ENCODE measurements around the gene CADM1.
A peak's percentile ranks its signal among the peaks of the same experiment; 100 is the strongest.

The CADM1 gene

DNA sequence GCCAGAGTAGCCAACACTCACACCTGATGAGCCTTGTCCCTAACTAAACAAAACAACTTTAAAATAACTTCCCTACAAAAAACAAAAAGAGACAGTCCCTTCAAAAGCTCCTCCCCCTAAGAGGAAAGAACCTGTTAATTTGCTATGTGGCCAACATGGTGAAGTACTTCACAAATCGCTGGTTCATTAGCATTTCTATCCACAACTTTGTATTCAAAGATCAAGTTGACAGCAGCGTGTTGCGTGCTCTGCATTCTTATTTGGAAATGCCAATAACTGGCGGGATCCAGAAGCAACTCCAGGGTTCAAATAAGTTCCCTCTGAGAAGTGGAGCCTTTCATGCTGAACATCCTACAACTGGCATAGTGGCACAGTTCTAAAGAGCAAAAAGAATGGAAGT, 48.6 kb downstream of the CADM1 start:
- Histone ChIP-seq H4K20me1 (ENCODE audit: insufficient read depth, low read length) (no peaks in the 10 kb centered on the region), H3K9me2 (replicated peaks; ENCODE audit: insufficient read depth, low read length) (no peaks in the 10 kb centered on the region), H3K9me3 (replicated peaks; ENCODE audit: insufficient read depth, low read length) (no peaks in the 10 kb centered on the region), H3K9ac (ENCODE audit: low read length) (no peak overlapping the region), H3F3A (ENCODE audit: insufficient read depth, low read length) (no peaks in the 10 kb centered on the region), H3K36me3 (replicated peaks; ENCODE audit: insufficient read depth, low read length) (no peaks in the 10 kb centered on the region), H3K4me2 (ENCODE audit: low read depth, low read length) (no peak overlapping the region), H3K79me2 (ENCODE audit: low read length) (peaks cover 97% of the 10 kb centered on the region), H3K4me3 (ENCODE audit: low read length) (no peak overlapping the region), H3K4me1 (ENCODE audit: low read length) (peaks cover 24% of the 10 kb centered on the region), H2AFZ (ENCODE audit: low read length) (no peak overlapping the region), H3K27ac (ENCODE audit: low read length) (no peak overlapping the region), H3K27me3 (replicated peaks; ENCODE audit: insufficient read depth, low read length) (no peaks in the 10 kb centered on the region)
- DNase-seq = no peak
- TF ChIP-seq CTCF (IDR thresholded peaks at IDR 0.05; ENCODE audit: low read length) = no peak

DNA sequence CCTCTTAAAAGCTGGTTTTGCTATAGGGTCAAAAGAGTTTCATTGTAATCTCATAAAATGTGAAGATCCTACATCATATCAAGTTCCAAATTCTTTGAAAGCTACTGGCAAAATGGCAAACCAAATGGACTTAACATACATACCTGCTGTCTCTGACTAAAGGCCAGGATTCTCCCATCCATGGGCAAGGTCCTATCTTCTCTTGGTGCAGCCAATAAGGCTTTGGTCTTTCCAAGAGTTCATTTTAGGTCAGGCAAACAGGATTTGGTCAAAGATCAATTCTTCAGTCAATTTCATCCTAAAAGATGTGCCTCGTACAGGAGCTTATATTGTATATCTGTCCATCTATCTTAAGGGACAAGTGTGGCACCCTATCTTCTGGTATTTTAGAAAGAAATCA, 49.7 kb downstream of the CADM1 start:
- Histone ChIP-seq H3K27ac (ENCODE audit: low read length) (peak overlapping the region; percentile 38; the same call in 1 of the 2 replicates), H3F3A (ENCODE audit: insufficient read depth, low read length) (no peaks in the 10 kb centered on the region), H3K9ac (ENCODE audit: low read length) (no peak overlapping the region), H3K4me2 (ENCODE audit: low read depth, low read length) (peak overlapping the region; percentile 47), H3K4me1 (ENCODE audit: low read length) (peaks cover 28% of the 10 kb centered on the region), H4K20me1 (ENCODE audit: insufficient read depth, low read length) (no peaks in the 10 kb centered on the region), H3K9me3 (replicated peaks; ENCODE audit: insufficient read depth, low read length) (no peaks in the 10 kb centered on the region), H3K36me3 (replicated peaks; ENCODE audit: insufficient read depth, low read length) (no peaks in the 10 kb centered on the region), H3K79me2 (ENCODE audit: low read length) (peaks cover 97% of the 10 kb centered on the region), H3K9me2 (replicated peaks; ENCODE audit: insufficient read depth, low read length) (no peaks in the 10 kb centered on the region), H2AFZ (ENCODE audit: low read length) (no peak overlapping the region), H3K4me3 (ENCODE audit: low read length) (no peak overlapping the region; the same call in 1 of the 2 replicates), H3K27me3 (replicated peaks; ENCODE audit: insufficient read depth, low read length) (no peaks in the 10 kb centered on the region)
- no peak for TF ChIP-seq CTCF (IDR thresholded peaks at IDR 0.05; ENCODE audit: low read length)
- TF ChIP-seq EZH2 (optimal IDR thresholded peaks at IDR 0.05; ENCODE audit: low read depth, low read length) = no peak
- TF ChIP-seq EZH2phosphoT487 (IDR thresholded peaks at IDR 0.05; ENCODE audit: low read length) = no peak
- DNase-seq = no peak

- Histone ChIP-seq H3K4me3 (ENCODE audit: low read length) (no peak overlapping the region; the same call in 1 of the 2 replicates), H3K9me2 (replicated peaks; ENCODE audit: insufficient read depth, low read length) (no peaks in the 10 kb centered on the region), H3K27me3 (replicated peaks; ENCODE audit: insufficient read depth, low read length) (no peaks in the 10 kb centered on the region), H3K4me1 (ENCODE audit: low read length) (peaks cover 28% of the 10 kb centered on the region), H3K9me3 (replicated peaks; ENCODE audit: insufficient read depth, low read length) (no peaks in the 10 kb centered on the region), H3K27ac (ENCODE audit: low read length) (peak overlapping the region; percentile 38; the same call in 1 of the 2 replicates), H3K4me2 (ENCODE audit: low read depth, low read length) (peak overlapping the region; percentile 47), H4K20me1 (ENCODE audit: insufficient read depth, low read length) (no peaks in the 10 kb centered on the region), H3K36me3 (replicated peaks; ENCODE audit: insufficient read depth, low read length) (no peaks in the 10 kb centered on the region), H3K79me2 (ENCODE audit: low read length) (peaks cover 97% of the 10 kb centered on the region), H2AFZ (ENCODE audit: low read length) (no peak overlapping the region), H3K9ac (ENCODE audit: low read length) (no peak overlapping the region), H3F3A (ENCODE audit: insufficient read depth, low read length) (no peaks in the 10 kb centered on the region)
- DNase-seq = peak; percentile 47
- TF ChIP-seq EZH2 (optimal IDR thresholded peaks at IDR 0.05; ENCODE audit: low read depth, low read length) = no peak
- TF ChIP-seq CTCF (IDR thresholded peaks at IDR 0.05; ENCODE audit: low read length) = no peak
Observed at GRCh38 chr11:115453693-115454490, 50.3 kb downstream of the CADM1 start.
